ENCODE measurements around the gene IGFN1. TPM values are rescaled to one million over a fixed set of nuclear protein-coding genes. Genes with fewer than 3 reads are reported as not detected.
A peak's percentile ranks its signal among the peaks of the same experiment; 100 is the strongest.

IGFN1 gene
- total RNA-seq, 1 donor from 2014 or later: under 0.01 TPM

DNA sequence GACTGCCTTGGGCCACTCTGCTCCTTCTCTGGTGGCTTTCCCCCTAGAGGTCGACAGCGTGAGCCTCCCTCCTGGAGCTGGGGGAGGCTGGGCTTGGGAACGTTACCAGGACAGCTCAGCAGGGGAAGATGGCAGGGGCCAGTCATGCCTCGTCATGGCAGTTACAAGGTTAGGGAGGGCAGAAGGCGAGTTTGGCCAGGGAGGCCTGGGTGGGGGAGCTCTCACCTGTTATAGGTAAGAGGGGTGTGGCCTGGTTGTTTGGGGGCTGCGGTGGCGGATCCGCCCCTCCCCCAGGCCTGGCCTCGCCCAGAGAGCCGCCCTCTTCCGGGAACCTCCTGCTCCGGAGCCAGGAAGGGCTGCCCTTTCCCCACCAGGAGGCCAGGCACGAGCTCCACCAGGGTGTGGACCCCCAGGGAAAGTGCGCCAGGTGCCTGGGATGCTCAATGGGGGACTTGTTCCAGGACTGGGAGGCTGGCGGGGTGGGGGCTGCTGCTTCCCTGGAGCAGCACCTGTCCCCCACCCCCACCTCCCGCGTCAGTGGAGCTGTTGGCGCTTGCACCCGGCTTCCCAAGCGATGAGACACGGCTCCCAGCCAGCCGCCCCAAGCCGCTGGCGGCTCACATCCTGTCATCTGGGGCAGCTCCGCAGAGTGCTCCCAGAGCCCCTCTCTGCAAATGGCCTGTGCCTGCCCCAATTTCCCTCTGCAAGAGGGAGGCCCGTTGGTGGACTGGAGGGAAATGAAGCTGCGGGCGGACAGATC, 69.0 kb downstream of the IGFN1 start:
- DNase-seq (ENCODE audit: low read depth) (peak; percentile 82), FAIRE-seq (no peak)
- TF ChIP-seq, protein P1, sequence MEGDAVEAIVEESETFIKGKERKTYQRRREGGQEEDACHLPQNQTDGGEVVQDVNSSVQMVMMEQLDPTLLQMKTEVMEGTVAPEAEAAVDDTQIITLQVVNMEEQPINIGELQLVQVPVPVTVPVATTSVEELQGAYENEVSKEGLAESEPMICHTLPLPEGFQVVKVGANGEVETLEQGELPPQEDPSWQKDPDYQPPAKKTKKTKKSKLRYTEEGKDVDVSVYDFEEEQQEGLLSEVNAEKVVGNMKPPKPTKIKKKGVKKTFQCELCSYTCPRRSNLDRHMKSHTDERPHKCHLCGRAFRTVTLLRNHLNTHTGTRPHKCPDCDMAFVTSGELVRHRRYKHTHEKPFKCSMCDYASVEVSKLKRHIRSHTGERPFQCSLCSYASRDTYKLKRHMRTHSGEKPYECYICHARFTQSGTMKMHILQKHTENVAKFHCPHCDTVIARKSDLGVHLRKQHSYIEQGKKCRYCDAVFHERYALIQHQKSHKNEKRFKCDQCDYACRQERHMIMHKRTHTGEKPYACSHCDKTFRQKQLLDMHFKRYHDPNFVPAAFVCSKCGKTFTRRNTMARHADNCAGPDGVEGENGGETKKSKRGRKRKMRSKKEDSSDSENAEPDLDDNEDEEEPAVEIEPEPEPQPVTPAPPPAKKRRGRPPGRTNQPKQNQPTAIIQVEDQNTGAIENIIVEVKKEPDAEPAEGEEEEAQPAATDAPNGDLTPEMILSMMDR (IDR thresholded peaks at IDR 0.05; ENCODE audit: insufficient read depth, low read length, severe bottlenecking): peak; percentile 15
- Histone ChIP-seq H3K27me3 (ENCODE audit: control insufficient read depth, insufficient read depth, low read length) (no peaks in the 10 kb centered on the region), H3K4me3 (ENCODE audit: low read depth, low read length) (peak overlapping the region; percentile 30), H3K36me3 (ENCODE audit: control insufficient read depth, insufficient read depth, low read length) (no peaks in the 10 kb centered on the region)

DNA sequence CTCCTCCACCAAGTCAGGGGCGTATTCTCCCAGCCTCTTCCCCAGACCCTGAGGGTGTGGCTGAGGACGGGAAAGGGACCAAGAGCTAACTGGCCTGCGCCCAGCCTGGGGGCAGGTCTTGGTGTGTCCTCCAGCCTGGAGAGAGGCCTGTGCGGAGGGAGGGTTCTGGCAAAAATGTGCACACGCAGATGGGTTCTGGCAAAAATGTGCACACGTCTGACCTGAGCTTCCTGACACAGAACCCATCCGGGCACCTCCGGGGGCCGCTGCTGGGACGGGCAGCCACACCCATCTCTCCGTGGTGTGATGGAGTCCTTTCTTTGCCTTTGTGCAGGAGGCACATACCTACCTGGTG, 69.6 kb downstream of the IGFN1 start:
- FAIRE-seq (peak; percentile 40), DNase-seq (ENCODE audit: low read depth) (no peak)
- no peaks in the 10 kb centered on the region for H3K27me3 ChIP-seq (ENCODE audit: control insufficient read depth, insufficient read depth, low read length)
- no peaks in the 10 kb centered on the region for H3K36me3 ChIP-seq (ENCODE audit: control insufficient read depth, insufficient read depth, low read length)
- TF ChIP-seq, protein P1 (IDR thresholded peaks at IDR 0.05; ENCODE audit: insufficient read depth, low read length, severe bottlenecking): no peak
- peak overlapping the region; percentile 30 for H3K4me3 ChIP-seq (ENCODE audit: low read depth, low read length)

DNA sequence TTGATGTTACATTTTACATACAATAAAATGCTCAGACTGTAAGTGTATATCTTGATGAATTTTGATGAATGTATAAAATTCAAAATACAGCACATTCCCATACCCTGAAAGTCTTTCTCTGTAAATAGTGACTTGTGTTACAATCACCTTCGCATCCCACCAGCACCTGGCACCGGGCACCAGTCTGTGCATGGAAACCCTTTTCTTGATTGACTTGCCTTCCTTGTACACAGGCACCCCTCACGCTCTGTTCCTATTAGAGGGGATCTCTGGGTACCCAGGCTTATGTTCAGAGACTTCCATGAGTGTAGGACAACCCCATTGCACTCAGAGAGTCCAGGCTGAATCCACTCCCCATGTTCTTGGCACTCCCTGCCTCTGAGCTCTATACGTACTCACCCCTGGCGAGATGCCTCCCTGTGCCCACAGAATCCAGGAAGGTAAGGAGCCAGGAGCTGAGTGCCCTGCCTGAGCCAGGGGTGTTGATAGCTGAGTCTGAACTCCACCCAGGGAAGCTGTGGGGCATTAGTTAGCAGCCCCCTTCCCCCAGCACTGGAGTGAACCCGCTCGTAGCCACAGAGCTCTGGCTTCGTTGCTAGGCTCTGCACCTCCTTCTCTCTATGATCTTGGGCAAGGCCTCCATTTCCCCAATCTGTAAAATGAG, 70.2 kb downstream of the IGFN1 start:
- FAIRE-seq (peak; percentile 81), DNase-seq (ENCODE audit: low read depth) (peak; percentile 50)
- H3K4me3 ChIP-seq (ENCODE audit: low read depth, low read length): no peak overlapping the region
- no peaks in the 10 kb centered on the region for H3K36me3 ChIP-seq (ENCODE audit: control insufficient read depth, insufficient read depth, low read length)
- TF ChIP-seq, protein P1 (IDR thresholded peaks at IDR 0.05; ENCODE audit: insufficient read depth, low read length, severe bottlenecking): no peak
- H3K27me3 ChIP-seq (ENCODE audit: control insufficient read depth, insufficient read depth, low read length): no peaks in the 10 kb centered on the region

DNA sequence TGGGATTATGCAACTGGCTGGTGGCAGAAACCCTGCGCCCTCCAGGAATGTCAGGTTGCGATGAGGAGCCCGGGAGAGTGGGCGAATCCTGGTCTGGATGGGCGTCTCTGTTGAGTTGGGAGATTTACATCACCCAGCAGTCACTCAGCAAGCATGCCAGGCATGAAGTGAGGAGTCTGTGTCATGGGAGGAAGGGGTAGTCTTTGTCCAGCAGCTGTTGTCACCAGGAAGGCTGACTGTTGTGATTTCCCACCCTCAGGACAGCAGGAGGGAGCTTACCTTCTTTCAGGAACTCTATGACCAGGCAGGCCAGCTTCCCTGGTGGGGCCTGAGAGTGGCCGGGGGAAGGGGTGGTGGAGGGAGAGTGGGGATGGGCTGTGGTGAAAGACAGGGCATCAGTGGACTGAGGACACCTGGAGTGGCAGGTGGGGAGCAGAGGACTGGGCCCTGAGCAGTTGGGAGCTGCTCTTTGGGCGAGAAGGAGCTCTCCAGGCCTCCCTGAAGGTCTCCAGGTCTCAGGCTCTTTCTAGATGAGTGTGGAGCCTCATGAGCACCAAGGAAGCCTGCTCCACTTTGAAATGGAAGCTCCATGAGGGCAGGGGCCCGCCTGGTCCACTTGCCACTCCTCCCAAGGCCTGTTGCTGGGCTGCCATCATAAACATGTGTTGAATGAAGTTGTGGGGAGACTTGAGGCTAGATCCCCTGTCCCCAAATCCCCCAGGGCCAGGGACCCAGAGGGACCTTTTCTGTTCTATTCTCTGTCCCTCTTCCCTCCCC, 71.3 kb downstream of the IGFN1 start:
- Histone ChIP-seq H3K4me3 (ENCODE audit: low read depth, low read length) (no peak overlapping the region), H3K27me3 (ENCODE audit: control insufficient read depth, insufficient read depth, low read length) (no peaks in the 10 kb centered on the region), H3K36me3 (ENCODE audit: control insufficient read depth, insufficient read depth, low read length) (no peaks in the 10 kb centered on the region)
- peak; percentile 43 for FAIRE-seq
- DNase-seq (ENCODE audit: low read depth): peak; percentile 79
- TF ChIP-seq, protein P1 (IDR thresholded peaks at IDR 0.05; ENCODE audit: insufficient read depth, low read length, severe bottlenecking): no peak

DNA sequence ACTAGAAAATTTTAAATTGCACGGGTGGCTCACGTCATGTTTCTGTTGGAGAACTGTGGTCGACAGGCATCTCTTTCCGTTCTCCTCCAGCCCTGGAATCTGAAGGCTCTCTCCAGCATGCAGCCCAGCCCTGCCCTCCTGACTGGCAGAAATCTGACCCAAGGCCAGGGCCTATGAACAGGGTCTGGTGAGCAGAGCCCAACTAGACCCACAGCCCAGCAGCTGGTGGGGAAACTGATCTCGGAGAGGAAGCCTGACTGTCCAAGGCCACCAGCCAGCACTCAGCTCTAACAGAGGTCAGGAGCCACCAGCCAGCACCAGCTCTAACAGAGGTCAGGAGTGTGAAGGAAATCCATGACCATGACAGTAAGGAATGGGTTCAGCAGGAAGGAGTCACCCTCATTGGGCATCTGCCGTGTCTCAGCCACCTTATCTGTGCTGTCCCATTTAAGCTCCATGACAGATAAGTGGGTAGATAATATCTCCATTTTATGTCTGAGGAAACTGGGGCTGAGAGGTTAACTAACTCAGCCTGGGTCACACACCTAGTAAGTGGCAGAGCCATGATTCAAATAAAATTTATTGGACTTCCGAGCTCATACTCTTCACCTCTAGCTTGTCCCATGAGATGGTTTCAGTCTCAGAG, 72.5 kb downstream of the IGFN1 start:
- DNase-seq (ENCODE audit: low read depth) (no peak), FAIRE-seq (no peak)
- TF ChIP-seq, protein P1 (IDR thresholded peaks at IDR 0.05; ENCODE audit: insufficient read depth, low read length, severe bottlenecking): no peak
- Histone ChIP-seq H3K27me3 (ENCODE audit: control insufficient read depth, insufficient read depth, low read length) (no peaks in the 10 kb centered on the region), H3K4me3 (ENCODE audit: low read depth, low read length) (no peak overlapping the region), H3K36me3 (ENCODE audit: control insufficient read depth, insufficient read depth, low read length) (no peaks in the 10 kb centered on the region)
